Tibial artery (tissue), 4 donors: Measurements from ENCODE around the gene TTC12.

Experiments used
- DNase-seq, 2 donors: peaks; one replicate each; pipeline ENCODE4 v3.0.0-alpha.2; 2019
- H3K27ac ChIP-seq, 2 donors: fragments of 200-600 bp; sonication (generic) in 1 of 2; 1 replicate in 1 of 2; 2 replicates in 1 of 2; pipeline ENCODE4 v1.5.1; 2018 to 2019; ENCODE audit warnings: mild to moderate bottlenecking in 1 of 2
- H3K27me3 ChIP-seq, 2 donors: fragments of 200-600 bp; sonication (generic) in 1 of 2; one replicate each; pipeline versions ENCODE4 v1.5.1 to v1.6.0; 2016 to 2019
- H3K36me3 ChIP-seq, 3 donors: fragments of 200-600 bp; sonication (generic) in 2 of 3; one replicate each; pipeline ENCODE4 v1.5.1; 2016 to 2019; ENCODE audit warnings: mild to moderate bottlenecking in 2 of 3
- H3K4me1 ChIP-seq, 4 donors: fragments of 200-600 bp; sonication (generic) in 2 of 4; 1 replicate in 3 of 4; 2 replicates in 1 of 4; pipeline ENCODE4 v1.5.1; 2016 to 2019
- H3K4me3 ChIP-seq, 2 donors: fragments of 200-600 bp; sonication (generic) in 1 of 2; 1 replicate in 1 of 2; 2 replicates in 1 of 2; pipeline ENCODE4 v1.5.1; 2018 to 2019; ENCODE audit warnings: mild to moderate bottlenecking in 2 of 2
- H3K9me3 ChIP-seq, 3 donors: fragments of 200-600 bp; sonication (generic) in 1 of 3; one replicate each; pipeline ENCODE4 v1.5.1; 2016 to 2019
- intact Hi-C: fragments of 100-400 bp; cut with DNase I; formaldehyde crosslinking; loops from one replicate; pipeline ENCODE4 v1.15.0; 2023; ENCODE audit warnings: low total_unique reads
- TF ChIP-seq, protein P1 (sequence below), 2 experiments: fragments of 200-600 bp in 1 of 2; fragments of 450-650 bp in 1 of 2; IDR thresholded peaks; one replicate each; pipeline ENCODE4 v1.5.1; 2017 to 2019; ENCODE audit warnings: antibody characterized with exemption in 2 of 2, mild to moderate bottlenecking in 1 of 2, moderate library complexity in 1 of 2

Gene TTC12

DNA sequence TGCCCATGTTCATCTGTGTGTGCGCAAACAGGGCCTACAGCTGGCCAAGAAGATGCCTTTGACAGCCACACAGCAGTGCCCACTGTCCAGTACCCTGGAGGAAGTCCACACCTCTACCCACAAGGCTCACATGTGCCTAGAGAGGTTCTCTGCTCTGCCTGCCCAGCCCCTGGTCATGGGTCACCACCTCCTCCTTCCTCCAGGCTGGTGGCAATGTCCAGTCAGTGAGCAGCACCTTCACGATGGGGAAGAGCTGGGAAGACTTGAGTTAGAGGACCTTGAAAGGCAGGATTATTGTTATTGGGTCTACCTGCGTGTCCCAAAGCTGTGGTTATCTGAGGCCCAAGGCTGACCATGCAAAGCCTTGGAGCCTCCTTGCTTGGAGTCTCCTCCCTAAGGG lies 28.4 kb upstream of the TTC12 start:
- H3K4me3 ChIP-seq = no peak overlapping the region
- no peak overlapping the region for H3K27ac ChIP-seq
- H3K4me1 ChIP-seq = no peaks in the 10 kb centered on the region
- no peaks in the 10 kb centered on the region for H3K9me3 ChIP-seq
- H3K36me3 ChIP-seq = no peaks in the 10 kb centered on the region
- intact Hi-C loops = loop anchor here (5.0 kb wide), 1 partner anchor 699 kb away; no protein-coding TSS in a partner anchor
- DNase-seq = no peak
- TF ChIP-seq, protein P1, sequence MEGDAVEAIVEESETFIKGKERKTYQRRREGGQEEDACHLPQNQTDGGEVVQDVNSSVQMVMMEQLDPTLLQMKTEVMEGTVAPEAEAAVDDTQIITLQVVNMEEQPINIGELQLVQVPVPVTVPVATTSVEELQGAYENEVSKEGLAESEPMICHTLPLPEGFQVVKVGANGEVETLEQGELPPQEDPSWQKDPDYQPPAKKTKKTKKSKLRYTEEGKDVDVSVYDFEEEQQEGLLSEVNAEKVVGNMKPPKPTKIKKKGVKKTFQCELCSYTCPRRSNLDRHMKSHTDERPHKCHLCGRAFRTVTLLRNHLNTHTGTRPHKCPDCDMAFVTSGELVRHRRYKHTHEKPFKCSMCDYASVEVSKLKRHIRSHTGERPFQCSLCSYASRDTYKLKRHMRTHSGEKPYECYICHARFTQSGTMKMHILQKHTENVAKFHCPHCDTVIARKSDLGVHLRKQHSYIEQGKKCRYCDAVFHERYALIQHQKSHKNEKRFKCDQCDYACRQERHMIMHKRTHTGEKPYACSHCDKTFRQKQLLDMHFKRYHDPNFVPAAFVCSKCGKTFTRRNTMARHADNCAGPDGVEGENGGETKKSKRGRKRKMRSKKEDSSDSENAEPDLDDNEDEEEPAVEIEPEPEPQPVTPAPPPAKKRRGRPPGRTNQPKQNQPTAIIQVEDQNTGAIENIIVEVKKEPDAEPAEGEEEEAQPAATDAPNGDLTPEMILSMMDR (IDR thresholded peaks at IDR 0.05) = no peak
- H3K27me3 ChIP-seq = peaks cover 0 to 3% of the 10 kb centered on the region in 2 donors

DNA sequence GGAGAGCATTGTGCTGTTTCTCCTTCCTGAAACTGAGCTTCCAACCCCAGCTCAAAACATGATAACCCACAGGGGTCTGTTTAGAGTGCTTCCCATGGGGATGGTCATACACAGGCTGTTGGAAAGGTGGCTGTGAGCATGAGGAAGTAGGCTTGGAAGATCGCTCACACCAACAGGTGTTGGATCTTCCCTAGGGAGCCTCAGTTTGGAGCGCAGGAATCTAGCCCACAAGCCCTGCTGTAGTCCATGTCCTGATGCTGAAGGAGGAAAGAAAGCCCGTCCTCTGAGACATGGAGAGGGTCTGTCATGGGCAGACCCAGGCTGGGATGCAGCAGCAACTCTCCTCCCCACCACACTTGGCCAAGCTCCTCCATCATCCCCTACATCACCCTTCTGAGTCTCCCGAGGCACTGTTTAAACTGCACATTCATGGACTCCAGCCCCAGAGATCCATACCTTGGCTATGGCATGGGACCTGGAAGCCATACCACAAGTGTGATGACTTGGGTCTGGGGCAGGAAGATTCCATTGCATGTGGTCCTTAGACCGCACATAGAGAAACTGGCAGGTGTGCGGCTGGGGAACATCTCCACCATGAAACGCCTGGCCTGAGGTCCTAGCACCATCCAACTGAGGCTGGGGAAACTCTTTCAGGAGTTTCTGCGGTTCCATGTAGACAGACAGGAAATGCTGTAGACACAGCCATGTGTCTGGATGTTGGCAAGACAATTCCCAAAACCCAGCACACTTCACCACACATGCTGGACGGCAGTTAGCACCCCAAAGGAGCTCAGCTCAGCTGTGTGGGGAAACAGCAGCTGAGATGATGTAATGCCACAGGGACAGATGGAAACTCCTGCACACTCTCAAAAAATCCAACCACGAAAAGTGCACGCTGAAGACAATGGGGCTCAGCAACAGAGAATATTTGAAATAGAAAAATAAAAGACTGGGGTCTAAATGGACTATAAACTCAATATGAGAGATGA lies 27.6 kb upstream of the TTC12 start:
- TF ChIP-seq, protein P1 (IDR thresholded peaks at IDR 0.05) = no peak
- H3K9me3 ChIP-seq = no peaks in the 10 kb centered on the region
- H3K27me3 ChIP-seq = peaks cover 0 to 3% of the 10 kb centered on the region in 2 donors
- DNase-seq = no peak
- intact Hi-C loops = loop anchor here (5.0 kb wide), 1 partner anchor 700 kb away; no protein-coding TSS in a partner anchor
- H3K36me3 ChIP-seq = no peaks in the 10 kb centered on the region
- H3K27ac ChIP-seq = no peak overlapping the region
- H3K4me1 ChIP-seq = no peaks in the 10 kb centered on the region
- no peak overlapping the region for H3K4me3 ChIP-seq

DNA sequence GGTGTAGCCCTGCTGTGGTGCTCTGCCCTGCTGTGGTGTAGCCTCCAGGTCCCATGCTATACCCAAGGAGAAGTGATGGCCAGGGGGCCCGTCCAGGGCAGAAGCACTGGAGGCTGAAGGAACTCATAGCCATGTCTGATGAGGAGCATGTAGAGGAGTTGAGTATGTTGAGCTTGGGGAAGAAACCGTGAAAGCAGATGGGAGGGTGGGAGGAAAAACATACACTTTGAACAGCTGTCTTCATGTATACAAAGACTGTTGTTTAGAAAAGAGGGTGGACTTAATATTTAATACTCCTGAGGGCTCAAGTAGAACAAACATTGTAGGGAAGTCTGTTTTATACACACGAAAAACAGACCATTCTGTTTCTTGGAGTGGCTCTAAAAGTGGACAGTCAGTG lies 26.6 kb upstream of the TTC12 start:
- Histone ChIP-seq H3K9me3 (no peaks in the 10 kb centered on the region), H3K27ac (no peak overlapping the region), H3K4me1 (no peaks in the 10 kb centered on the region), H3K36me3 (no peaks in the 10 kb centered on the region), H3K27me3 (peaks cover 0 to 3% of the 10 kb centered on the region in 2 donors), H3K4me3 (no peak overlapping the region)
- TF ChIP-seq, protein P1 (IDR thresholded peaks at IDR 0.05) = no peak
- no peak for DNase-seq
- intact Hi-C loops = loop anchor here (5.0 kb wide), 1 partner anchor 700 kb away; no protein-coding TSS in a partner anchor

DNA sequence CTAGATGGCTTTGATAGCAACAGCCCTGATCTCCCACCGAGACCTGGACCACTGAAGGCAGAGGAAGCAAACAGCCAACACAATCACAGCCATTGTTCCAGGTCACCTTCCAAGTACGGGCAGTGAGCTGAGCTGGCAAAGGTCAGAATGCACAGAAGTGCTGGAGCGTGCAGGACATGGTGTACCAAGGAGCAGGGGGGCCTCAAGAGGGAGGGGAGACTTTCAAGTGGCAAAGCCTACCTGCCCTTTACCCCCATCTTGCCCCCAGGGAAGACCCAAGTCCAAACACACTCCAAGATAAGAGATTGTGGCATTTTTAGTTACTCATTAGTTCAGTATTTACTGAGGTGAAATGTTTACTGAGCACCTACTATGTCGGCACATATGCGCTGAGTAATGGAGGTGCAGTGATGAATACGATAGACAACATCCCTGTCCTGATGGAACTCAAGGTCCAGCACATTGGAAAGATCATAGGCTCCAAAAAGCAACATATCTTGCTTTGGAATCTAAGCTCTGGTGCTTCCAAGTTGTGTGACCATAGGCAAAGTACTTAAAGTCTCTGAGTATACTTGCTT lies 26.0 kb upstream of the TTC12 start:
- Histone ChIP-seq H3K9me3 (no peaks in the 10 kb centered on the region), H3K4me1 (no peaks in the 10 kb centered on the region), H3K27me3 (no peaks in the 10 kb centered on the region), H3K27ac (no peak overlapping the region), H3K36me3 (no peaks in the 10 kb centered on the region), H3K4me3 (no peak overlapping the region)
- intact Hi-C loops = loop anchor here (5.0 kb wide), 1 partner anchor 701 kb away; no protein-coding TSS in a partner anchor
- DNase-seq = peak in 1 of 2 donors; percentile 48
- TF ChIP-seq, protein P1 (IDR thresholded peaks at IDR 0.05) = no peak

DNA sequence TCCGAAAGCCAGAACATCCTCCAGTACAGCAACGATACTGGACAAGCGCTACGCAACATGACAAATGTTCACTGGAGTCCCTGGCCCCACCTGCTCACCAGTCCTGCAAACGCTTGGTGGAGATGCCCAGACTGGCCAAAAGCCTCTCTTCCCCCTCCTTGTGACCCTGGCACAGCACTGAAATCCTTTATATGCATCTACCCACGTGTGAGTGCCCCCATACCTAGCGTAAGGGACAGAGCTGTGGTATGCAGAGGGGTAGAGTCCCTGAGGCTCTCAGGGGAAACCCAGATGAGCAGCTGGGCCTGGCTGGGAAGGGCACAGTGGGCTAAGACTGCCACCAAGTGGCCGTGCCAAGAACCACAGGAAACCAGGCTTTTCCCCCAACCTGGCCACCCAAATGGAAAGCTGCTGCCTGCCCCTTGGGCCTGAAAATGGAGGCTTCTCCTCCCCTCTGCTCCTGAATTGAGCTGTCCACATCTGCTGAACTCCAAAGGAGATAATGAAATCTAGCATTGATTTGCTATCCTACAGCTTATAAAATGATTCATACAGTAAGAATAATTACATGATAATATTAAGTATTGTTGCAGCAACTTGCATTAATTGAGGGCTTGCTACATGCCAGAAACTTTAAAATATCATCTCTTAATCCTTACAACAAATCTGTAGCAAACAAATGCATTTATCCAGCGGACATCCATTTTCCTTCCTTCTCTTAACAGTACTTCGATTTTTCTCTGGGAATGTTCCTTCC lies 24.8 kb upstream of the TTC12 start:
- TF ChIP-seq, protein P1 (IDR thresholded peaks at IDR 0.05) = peak; percentile 80 to 85
- no peak overlapping the region for H3K4me3 ChIP-seq
- H3K27me3 ChIP-seq = peaks cover 0 to 8% of the 10 kb centered on the region in 2 donors
- no peaks in the 10 kb centered on the region for H3K36me3 ChIP-seq
- intact Hi-C loops = loop anchor here (5.0 kb wide), 1 partner anchor 702 kb away; no protein-coding TSS in a partner anchor
- no peaks in the 10 kb centered on the region for H3K9me3 ChIP-seq
- DNase-seq = peak in 1 of 2 donors; percentile 71
- no peak overlapping the region for H3K27ac ChIP-seq
- no peaks in the 10 kb centered on the region for H3K4me1 ChIP-seq
